Measurements from ENCODE around the gene ARHGAP24.

Gene ARHGAP24

DNA sequence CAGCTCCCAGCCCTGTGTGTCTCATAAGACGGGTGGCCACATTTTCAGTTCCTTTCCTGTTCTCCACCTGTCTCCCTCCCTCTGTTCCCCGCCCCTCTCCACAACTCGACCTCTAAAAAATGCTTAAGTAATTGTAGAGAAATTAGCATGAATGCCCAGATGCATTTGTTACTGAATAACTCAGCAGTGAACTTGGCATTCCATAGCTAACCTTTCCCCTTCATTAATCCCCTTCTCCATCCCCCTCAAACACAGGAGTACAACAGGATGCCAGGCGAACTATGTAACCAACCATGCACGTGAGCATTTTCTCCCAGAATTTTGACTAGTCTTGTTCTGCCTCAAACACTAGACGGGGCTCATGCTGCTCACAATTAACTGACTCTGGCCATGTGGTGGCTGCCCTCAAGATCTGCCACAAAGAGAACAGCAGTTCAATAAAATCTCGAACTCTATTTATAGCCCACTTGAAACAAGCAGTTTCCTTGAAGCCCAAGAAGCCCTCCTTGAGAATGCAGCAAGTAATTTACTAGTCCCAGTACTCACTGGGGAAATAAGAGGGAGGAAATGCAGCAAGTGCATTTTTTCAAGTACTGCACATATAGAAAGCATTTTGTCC lies 351.2 kb downstream of the ARHGAP24 start:
- no peak overlapping the region for H3K4me3 ChIP-seq (ENCODE audit: low read depth, low read length)
- no peak for TF ChIP-seq CTCF (IDR thresholded peaks at IDR 0.05; ENCODE audit: borderline replicate concordance, insufficient read depth, low read depth, low read length)

DNA sequence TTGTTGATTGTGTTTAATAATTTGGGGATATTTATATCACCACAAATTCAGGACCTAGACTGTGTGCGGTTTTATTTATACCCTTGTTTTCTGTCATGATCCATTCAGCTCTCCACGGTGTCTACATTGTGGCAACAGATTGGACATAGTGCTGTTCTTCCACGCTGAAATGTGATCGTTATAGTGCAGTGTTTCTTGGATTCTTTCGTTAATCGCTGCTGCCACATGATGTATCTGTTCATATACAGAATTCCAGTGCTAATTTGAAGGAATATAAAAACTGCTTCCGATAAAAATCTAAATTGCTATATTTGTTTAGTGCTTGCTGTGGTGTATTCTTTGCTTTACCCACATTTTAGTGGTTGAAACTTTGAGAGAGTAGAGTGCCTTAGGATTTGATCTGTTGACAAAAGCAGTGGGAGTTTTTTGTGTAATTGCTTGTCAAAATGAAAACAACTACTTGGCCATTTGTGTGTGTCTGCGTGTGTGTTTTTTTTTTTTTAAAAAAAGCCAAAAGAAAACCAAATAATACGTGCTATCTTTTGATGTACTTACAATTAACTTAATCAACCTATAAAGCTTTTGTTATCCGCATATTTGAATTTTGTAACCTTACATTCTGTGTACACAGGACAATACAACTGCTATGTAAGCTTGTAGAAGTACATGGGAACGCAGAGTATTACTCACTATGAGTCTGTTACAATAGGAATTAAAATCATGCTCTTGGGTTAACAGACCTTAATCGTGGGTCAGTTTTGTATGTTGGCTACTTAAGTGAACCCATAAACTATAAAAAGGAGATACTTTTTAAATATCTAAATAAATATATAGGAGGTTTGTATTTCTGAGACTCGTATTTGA lies 353.3 kb downstream of the ARHGAP24 start:
- H3K4me3 ChIP-seq (ENCODE audit: low read depth, low read length) = no peak overlapping the region
- TF ChIP-seq CTCF (IDR thresholded peaks at IDR 0.05; ENCODE audit: borderline replicate concordance, insufficient read depth, low read depth, low read length) = no peak

DNA sequence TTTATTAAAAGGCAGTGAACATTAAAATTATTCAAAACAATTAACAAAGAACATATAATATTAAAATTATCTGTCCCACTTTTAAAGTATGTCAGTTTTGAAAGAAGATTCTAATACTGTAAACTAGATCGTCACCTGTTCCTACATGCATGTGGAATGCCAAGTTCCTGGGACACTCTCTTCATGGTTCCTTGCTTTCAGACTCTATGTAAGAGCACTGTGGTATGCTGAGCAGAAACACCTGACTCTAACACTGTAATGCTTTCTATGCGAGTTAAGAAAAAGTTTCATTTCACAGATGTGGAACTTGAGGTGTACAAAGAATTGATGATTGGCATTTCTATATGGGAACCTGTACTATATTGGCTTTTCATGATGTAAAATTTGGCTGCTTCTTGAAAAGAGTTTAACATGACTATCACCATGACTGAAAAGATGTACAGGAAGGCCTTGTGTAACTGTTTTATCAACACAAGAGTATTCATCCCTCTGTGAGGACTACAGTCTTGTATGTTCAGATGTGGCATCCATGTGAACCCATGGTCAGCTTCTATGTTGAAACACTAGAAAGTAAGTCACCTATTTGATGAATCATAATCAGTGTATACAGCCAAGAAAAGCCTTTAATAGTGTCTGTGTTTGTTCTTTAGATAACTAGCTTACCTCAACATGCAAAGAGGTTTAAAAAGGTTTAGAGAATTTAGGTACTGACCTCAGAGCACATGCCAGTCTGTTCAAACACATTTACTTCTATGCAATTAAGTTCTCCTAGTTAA lies 354.5 kb downstream of the ARHGAP24 start:
- TF ChIP-seq CTCF (IDR thresholded peaks at IDR 0.05; ENCODE audit: borderline replicate concordance, insufficient read depth, low read depth, low read length) = no peak
- no peak overlapping the region for H3K4me3 ChIP-seq (ENCODE audit: low read depth, low read length)

- no peak overlapping the region for H3K4me3 ChIP-seq (ENCODE audit: low read depth, low read length)
- no peak for TF ChIP-seq CTCF (IDR thresholded peaks at IDR 0.05; ENCODE audit: borderline replicate concordance, insufficient read depth, low read depth, low read length)
These were observed 356.7 kb downstream of the ARHGAP24 start for GRCh38 chr4:85831647-85832046.

- TF ChIP-seq CTCF (IDR thresholded peaks at IDR 0.05; ENCODE audit: borderline replicate concordance, insufficient read depth, low read depth, low read length) = no peak
- no peak overlapping the region for H3K4me3 ChIP-seq (ENCODE audit: low read depth, low read length)
These were observed 358.4 kb downstream of the ARHGAP24 start for GRCh38 chr4:85833302-85833701.

DNA sequence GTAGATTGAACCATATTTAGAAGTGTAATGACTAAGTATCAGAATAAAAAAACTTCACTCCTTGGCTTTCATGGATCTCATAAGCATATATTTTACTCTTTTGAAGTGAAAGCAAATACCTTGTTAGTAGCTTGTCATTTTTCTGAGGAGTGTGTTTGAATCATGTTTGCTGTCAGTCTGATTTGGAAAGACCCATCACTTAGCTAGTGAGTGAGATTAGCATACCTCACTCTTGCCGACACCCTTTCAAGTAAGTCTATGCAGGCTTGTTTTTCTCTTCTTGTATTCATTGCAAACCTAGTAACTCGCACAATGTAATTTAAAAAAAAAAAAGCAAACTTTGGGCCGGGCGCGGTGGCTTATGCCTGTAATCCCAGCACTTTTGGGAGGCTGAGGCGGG lies 360.0 kb downstream of the ARHGAP24 start:
- no peak for TF ChIP-seq CTCF (IDR thresholded peaks at IDR 0.05; ENCODE audit: borderline replicate concordance, insufficient read depth, low read depth, low read length)
- H3K4me3 ChIP-seq (ENCODE audit: low read depth, low read length) = no peak overlapping the region
